ENCODE measurements around the gene CCDC85A.

Gene CCDC85A

DNA sequence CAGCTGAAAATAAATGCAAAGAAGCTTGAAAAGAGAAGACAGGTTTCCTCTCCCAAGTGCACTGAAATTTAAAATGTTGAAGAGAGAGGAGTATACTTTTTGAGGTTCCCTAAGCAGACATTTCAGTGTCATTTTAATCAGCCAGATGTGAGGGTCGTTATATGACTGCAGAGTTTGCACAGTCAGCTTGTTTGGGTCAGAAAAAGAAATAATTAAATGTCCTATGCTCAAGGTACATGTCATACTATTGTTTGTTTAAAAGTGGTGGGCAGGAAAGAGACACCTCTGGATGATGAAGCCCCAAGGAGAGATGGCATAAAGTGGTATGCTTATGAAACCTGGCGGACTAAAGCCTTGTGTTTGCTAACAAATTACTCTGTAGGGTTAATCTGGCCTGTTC is 55.2 kb downstream of the CCDC85A start:
- DNase-seq (ENCODE audit: low spot score), result no peak

DNA sequence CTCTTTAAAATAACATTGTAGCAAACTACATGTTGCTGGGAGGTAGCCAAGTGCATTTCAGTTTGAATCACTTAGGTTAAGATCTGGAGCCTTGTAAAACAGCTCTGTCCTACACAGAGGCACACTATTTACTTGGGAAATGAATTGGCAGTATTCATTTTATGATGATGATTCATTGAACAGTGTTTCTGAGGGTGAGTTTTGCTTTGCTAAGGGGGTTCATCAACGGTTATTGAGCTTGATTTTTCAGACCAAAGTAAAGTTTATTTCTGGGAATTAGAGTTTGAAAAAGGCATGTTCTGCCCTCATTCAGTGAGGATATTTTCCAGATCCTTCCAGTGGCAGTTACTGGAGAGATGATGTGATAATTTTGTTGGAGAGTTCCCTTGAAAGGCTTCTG is 55.6 kb downstream of the CCDC85A start:
- DNase-seq (ENCODE audit: low spot score), result peak; percentile 18

DNA sequence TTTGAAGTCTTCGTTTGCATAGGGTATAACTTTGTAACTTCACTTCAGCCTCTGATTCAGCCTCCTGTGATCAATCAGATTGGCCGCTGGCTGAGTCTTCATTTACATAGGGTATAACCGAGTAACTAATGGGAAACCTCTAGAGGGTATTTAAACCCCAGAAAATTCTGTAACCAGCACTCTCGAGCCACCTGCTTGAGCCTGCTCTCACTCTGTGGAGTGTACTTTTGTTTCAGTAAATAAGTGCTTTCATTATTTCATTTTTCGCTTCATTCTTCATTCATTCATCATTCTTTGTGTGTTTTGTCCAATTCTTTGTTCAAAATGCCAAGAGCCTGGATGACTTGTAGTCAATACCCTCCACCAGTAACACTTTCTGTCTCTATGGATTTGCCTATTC is 56.4 kb downstream of the CCDC85A start:
- no peak for DNase-seq (ENCODE audit: low spot score)

DNA sequence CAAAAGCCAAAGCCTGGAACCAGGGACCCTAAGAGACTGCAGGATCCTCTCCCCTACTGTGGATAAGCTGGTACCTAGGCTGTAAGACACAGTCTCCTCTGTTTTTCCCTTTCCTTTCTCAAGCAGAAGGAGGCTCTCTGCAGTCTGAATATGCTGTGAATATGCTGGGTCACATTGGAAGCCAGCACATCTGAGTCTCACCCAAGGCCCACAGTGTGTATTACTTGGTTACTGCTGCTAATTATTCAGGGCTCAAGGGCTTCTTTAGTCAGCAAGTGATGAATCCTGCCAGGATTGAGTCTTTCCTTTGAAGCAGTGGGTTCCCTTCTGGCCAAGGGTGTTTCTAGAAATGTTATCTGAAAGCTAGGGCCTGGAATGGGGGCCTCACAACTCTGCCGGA is 60.7 kb downstream of the CCDC85A start:
- DNase-seq (ENCODE audit: low spot score), result no peak

DNA sequence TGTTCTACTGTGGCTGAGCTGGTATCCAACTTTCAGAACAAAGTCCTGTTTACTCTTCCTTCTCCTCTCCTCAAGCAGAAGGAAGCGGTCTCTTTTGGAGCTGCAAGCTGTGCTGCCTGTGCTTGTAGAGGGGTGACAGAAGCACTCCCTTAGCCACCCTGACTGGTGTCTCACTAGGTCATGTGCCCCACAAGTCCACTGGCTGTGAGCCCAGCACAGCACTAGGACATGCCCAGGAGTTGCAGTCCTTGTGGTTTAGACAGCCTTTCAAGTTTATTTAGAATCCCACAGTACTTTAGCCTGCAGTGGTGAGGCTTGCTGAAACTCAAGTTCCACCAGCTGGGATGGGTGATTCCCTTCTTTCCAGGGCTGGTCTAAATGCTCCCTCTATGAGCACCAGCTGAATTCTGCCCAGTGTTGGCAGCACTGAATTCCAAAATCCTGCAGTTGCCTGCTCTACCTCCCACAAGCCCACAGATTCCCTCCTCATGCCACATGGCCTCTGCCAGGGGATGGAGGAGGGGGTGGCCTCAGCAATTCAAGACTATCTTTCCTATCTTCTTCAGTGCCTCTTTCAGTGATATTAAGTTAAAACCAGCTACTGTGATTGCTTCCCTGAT is 61.2 kb downstream of the CCDC85A start:
- peak; percentile 13 for DNase-seq (ENCODE audit: low spot score)

DNA sequence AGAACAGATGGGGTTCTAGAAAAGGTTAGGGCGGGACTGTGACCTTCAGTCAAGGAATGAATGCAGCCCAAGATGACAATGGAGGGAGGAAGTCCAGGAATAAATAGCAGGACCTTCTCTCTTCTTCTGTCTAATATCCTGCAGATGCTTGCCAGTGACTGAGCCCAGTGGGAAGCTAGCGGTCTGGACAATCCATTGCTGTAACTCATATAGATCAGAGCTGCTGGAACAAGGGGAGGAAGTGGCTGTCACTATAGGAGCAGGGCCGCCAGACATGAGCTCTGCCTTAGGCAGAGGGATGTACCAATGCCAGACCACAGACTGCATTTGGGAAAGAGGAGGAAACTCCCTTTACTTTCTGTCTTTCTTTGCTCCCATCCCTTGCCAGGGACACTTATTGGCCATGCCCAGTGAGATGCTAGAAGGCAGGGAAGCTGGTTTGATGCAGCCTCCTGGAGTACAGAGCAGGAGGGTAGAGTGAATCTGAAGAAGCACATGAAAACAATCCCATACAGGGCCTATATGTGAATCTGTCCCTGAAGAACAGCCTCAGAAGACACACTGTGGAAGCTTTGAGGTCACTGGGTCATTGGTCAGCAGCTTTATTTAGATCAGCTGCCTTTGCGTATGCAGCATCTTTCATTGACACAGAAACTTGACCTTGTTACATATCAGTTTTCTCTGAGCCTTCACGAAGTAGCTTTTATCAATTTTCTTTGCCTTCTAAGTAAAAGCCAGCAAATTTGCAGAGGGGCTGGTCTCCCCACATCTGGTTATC is 65.4 kb downstream of the CCDC85A start:
- peak; percentile 68 for DNase-seq (ENCODE audit: low spot score)

DNA sequence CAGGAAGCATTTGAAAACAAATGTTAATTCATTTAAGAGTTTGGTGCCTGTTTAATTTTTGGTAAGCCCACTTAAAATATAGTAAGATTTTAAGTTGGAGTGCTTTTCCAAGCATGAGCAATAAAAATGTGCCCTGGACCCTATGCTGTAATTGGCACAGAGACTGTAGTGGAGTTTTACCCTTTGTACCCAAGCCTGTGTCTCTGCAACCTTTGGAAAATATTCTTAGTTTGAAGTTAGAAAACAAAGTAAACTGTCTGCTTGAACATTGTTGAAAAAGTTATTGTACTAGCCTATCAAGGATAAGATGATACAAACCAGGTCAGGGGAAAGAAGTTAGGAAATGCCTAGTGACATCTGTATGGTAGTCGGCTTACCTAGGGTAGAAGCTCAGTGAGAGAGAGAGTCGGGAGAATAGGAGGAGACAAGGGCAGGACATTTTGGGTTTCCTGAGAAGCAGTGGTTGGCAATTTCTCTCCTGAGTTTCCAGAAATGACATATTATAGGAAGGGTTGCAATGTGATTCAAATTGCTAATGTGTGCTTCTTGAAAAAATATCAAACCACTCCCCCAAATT is 66.5 kb downstream of the CCDC85A start:
- no peak for DNase-seq (ENCODE audit: low spot score)

DNA sequence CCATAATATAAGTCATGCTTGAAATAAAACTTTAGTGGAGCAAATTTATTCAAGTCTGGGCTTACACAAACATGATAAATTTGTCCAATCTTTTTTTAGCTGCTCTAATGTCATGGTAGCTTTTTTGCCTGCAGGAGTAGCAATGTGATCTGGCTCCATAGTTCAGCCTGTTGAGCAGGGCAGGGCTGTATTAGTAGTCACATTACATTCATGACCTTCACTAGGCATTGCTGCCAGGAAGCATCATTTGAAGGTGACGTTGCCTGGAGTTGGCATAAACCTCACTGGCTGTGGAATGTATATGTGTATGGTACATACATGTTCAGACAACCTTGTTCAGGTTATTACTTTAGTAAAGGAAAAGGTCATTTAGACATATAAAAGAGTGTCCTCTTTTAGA is 76.6 kb downstream of the CCDC85A start:
- DNase-seq (ENCODE audit: low spot score), result no peak

DNA sequence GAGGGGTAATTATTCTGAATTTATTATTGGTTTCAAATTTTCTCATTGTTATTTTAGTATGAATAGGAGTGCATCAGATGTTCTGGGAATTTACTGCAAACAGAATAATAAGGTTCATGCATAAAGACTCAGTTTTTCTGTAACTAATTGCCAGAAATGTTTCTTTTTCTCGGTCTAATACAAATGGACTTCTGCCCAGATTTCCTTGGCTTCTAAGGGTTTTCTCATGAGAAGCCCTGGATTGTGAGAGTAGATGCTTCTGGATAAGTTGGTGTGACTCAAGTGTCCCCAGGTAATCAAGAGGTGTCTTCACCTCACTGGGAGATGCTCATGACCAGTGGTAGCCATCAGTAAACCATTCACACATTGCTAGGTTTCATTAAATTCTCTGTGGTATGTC is 78.5 kb downstream of the CCDC85A start:
- no peak for DNase-seq (ENCODE audit: low spot score)

DNA sequence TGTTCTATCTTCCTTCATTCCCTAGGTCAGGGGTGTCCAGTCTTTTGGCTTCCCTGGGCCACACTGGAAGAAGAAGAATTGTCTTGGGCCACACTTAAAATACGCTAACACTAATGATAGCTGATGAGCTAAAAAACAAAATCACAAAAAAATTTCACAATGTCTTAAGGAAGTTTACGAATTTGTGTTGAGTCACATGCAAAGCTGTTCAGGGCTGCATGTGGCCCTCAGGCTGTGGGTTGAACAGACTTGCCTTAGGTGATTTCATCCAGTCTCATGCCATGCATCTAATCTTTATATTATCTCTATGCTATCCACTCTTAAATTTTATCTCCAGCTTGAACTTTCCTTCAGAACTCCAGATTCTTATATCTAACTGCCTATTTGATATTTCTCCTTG is 80.1 kb downstream of the CCDC85A start:
- DNase-seq (ENCODE audit: low spot score), result no peak

DNA sequence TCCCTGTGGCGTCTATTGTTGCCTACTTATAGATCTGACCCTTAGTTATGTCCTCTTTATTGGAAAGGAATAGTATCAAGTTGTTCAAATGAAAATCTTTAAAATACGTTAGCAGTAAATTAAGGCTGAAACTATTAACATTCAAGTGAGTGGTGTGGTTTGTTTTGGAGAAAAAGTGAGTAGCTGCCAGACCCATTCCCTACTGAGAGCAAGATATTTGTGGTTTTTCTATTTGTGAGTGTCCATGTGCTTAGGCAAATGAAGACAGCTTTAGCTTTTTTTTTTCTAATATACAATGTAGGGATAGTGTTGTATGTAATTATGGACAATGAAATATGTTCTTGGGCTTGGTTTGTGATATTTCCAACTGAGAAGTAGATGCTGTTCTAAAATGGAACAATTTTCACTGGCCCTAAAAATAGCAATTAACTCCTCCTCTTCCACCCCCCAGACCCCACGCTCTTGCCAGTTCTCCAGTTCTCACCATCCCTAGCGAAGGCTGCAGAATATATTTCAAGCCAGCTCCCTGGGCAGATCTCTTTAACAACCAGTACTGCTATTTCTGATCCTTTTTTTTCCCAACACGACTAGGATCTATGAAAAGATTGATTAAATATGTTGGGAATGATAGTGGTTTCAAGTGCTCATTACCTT is 83.1 kb downstream of the CCDC85A start:
- peak; percentile 55 for DNase-seq (ENCODE audit: low spot score)

DNA sequence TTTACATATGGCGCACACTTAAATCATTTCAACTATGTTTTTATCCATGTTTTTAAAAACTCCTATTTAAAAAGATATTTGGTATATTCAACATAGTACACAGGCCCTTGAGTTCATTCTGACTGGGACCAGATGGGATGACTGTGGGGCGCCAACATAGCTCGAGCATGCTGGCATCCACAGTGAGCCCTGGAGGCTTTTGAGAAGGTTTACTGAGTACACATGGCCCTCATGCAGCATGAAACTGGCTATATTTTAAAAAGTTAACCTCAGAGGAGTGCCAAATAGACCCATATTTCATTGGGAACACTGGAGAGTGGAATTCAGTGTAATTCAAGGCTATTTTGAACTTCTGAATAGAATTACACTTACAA is 83.6 kb downstream of the CCDC85A start:
- DNase-seq (ENCODE audit: low spot score), result no peak

DNA sequence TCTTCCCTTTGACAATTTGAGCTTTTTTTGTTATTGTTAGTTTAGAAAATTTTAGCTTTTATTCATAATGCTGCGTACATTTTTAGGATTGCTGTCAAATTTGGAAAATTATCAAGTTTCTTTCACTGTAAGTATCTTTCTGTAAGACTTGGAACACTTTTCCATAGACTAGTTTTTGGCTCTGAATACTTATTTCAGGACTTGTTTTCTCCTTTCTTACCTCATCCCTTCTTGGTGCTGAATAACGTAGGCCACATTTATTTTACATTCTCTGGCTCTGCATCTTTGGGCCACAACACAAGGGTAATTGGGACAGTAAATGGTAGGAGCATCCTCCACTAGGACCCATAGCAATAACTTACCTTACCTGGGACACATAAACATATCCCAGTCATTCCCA is 85.1 kb downstream of the CCDC85A start:
- no peak for DNase-seq (ENCODE audit: low spot score)

DNA sequence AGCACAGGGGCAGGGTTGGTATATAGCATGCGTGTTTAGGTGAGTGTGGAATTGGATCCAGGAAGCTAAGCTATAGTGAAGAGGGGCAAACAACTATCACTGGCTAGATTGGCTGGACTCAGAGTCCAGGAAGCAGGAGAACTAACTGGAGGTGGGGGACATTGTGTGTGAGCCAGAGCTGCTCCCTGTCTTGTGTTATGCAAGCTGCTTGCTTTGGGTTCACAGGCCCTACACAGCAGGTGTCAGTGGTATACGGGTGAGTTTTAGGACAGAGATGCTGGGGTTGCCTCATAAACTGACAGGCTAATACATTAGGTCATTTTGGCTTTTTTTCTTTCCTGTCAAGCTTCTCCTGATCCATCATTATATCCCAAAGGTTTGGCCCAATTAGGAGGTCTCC is 87.5 kb downstream of the CCDC85A start:
- DNase-seq (ENCODE audit: low spot score), result no peak

DNA sequence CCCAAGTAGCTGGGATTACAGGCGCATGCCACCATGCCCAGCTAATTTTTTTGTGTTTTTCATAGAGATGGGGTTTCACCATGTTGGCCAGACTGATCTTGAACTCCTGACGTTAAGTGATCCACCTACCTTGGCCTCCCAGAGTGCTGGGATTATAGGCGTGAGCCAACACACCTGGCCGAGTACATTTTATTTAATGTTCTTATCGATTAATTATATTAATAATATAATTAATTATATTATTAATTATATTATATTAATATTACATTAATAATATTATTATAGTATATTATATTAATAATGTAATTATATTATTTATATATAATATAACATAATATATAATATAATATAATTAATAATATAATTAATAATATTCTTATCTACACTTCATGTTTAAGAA is 101.4 kb downstream of the CCDC85A start:
- no peak for DNase-seq (ENCODE audit: low spot score)

DNA sequence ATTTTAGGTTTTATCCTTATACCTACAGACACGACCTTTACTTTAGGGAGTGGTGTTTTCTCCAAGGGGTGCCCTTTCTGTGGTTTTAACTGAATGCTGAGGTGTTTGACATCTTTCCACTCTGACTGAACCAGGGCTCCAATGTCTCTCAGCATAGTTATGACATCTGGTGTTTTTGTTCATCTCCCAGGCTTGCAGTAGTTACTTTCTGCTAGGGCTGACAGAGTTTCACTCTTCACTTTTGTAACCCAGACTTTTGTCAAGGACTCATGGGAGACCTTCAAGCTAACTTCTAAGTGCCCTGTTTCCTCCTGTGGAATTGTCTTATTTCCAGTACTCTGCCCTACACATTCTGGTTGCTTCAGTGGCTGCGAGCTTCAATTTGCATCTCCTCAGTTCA is 103.1 kb downstream of the CCDC85A start:
- DNase-seq (ENCODE audit: low spot score), result no peak

DNA sequence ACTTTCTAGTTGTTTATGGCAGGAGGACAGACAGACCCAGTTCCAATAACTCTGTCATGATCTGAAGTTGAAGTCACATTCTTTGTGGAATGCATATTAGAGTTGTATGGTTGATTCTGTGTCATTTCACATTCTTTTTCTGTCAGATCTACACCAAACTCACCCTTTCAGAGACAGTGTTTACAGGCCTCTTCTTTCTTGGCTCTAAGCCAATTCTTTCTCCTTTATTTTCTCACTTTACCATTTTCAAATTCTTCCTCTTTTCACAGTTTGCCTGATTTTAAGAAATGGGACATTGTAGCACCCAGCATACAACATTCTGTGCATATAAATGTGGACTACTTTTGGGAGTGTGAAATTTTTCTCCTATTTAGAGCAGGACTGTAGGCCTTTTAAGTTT is 103.7 kb downstream of the CCDC85A start:
- DNase-seq (ENCODE audit: low spot score), result peak; percentile 15

DNA sequence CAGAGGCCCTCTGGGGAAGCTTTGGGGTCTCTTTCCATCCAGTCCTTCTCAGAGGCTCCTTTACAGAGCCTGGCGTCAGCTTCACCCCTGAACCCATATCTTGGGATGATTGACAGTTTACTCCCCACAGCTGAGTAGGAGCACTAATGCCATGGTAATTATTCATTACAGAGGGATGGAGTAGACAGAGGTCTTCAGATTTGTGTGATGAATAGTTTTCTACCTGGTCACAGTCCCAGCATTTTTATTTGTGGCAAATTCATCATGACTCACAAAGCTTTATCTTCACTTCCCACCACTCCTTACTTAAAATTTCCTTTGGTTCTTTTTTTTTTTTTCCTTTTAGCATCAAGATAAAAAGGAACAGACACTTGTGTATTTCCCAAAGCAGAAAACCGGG is 104.2 kb downstream of the CCDC85A start:
- peak; percentile 44 for DNase-seq (ENCODE audit: low spot score)

DNA sequence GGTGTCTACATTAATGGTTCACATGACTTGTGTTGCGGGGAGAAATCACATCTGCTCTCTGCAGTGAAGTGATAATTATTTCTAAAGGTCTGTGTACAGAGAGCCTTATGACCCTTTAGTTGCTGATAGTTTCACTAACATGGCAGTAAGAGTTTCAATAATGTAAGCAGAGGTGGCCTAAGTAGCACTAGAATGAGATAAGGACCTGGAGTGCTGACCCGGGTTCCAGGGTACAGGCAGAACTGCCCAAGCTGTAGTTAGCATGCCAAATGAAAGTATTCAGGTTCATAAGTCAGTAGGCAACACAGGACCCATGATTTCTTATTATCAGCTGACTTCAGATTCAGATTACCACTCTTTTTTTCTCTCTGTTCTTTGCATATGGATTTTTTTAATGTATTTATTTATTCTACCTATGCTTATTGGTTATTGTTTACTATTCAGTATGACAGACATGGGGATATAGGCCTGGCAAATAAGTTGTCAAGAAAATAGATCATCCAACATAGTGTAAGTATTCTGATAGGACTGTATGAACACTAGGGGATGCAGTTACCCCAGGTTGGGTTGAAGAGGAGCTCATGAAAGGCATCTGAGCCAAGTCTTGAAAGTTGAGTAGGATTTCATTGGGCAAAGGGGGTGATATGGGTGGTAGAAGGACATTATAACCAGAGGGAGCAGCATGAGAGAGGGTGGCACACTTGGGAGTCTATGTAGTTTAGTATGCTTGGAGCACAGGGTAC is 105.2 kb downstream of the CCDC85A start:
- no peak for DNase-seq (ENCODE audit: low spot score)

DNA sequence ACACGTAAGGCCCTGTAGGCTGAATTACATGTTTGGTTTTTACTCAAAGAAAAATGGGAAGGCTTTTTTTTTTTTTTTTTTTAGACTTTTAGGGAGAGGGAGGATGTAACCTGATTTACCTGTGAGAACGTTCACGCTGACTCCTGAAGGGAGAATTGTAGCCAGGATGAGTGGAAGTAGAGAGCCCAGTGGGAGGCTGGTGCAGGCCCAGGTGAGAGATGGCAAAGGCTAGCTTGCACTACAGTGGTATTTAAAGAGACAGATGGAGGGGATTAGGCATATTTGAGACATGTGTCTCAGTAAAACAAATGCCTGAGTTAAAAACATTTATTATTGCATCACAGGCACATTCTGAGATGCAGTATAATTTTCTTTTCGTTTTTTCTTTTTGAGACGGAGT is 107.9 kb downstream of the CCDC85A start:
- no peak for DNase-seq (ENCODE audit: low spot score)

DNA sequence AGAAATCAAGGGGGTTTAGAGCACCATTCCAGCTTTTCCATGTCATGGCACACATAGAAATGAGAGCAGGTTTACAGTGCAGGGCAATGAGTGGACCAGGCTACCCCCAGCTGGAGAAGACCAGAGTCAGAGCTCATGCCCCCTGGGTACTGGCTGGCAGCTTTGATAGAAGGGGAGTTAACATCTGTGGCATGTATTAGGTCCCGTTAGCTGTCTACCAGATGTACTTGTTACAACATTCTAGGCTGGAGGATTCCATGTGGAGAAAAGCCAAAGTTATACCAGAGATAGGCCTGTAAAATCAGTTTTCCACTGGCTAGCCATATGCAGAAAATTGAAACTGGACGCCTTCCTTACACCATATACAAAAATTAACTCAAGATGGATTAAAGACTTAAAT is 109.2 kb downstream of the CCDC85A start:
- DNase-seq (ENCODE audit: low spot score), result no peak

DNA sequence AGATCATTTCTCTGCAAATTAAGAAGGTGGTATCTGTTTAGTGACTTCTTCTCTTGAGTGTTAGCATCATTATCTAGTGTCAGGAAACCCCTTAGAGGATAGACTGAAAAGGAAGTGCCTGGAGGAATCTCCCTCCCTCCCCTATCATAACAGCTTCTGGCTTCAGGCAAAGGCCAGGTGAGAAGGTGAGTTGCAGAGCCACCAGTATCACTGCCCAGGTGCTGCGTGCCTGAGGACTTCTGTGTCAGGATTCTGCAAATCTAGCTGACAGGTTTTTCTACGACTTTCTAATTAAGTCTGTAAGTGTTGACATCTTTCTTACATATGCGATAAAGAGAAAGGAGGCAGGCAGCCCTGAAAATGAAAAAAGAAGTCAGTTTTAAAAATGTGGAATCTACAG is 111.9 kb downstream of the CCDC85A start:
- DNase-seq (ENCODE audit: low spot score), result no peak
